Aorta (tissue), 5 donors: Measurements from ENCODE around the gene PUM1. TPM values are rescaled to one million over a fixed set of nuclear protein-coding genes. Genes with fewer than 3 reads are reported as not detected.

Experiments used
- ATAC-seq: fragments of 200-7000 bp; cut with Tn5 transposase; one replicate; pipeline ENCODE4 v1.9.1; 2022; ENCODE audit warnings: moderate library complexity; ENCODE audit not compliant: low FRiP score
- DNase-seq, 2 donors: peaks; one replicate each; pipeline ENCODE4 v3.0.0-alpha.2; 2020
- H3K27ac ChIP-seq, 2 donors: one replicate each; pipeline ENCODE4 v1.5.1; 2013; ENCODE audit warnings: low read length in 2 of 2, mild to moderate bottlenecking in 2 of 2, moderate library complexity in 2 of 2, control low read depth in 1 of 2, inconsistent platforms in 1 of 2, low read depth in 1 of 2
- H3K27me3 ChIP-seq, 2 donors: one replicate each; pipeline ENCODE4 v1.6.1; 2013; ENCODE audit warnings: control low read depth in 1 of 2, low read length in 1 of 2, mild to moderate bottlenecking in 1 of 2, moderate library complexity in 1 of 2; ENCODE audit not compliant: insufficient read depth in 2 of 2, control insufficient read depth in 1 of 2
- H3K36me3 ChIP-seq, 2 donors: one replicate each; pipeline ENCODE4 v1.6.1; 2013; ENCODE audit warnings: control low read depth in 1 of 2, low read length in 1 of 2, mild to moderate bottlenecking in 1 of 2; ENCODE audit not compliant: insufficient read depth in 2 of 2, control insufficient read depth in 1 of 2
- H3K4me1 ChIP-seq, 2 donors: one replicate each; pipeline ENCODE4 v1.6.1; 2013; ENCODE audit warnings: low read length in 2 of 2, control low read depth in 1 of 2, mild to moderate bottlenecking in 1 of 2, moderate library complexity in 1 of 2; ENCODE audit not compliant: insufficient read depth in 2 of 2, control insufficient read depth in 1 of 2
- H3K4me3 ChIP-seq, 2 donors: one replicate each; pipeline ENCODE4 v1.5.1; 2013; ENCODE audit warnings: low read length in 2 of 2, control low read depth in 1 of 2, mild to moderate bottlenecking in 1 of 2
- H3K9me3 ChIP-seq: one replicate; pipeline ENCODE4 v1.6.1; 2013; ENCODE audit warnings: mild to moderate bottlenecking, low read length; ENCODE audit not compliant: control insufficient read depth
- WGBS, 2 donors: extraction: QIAGEN DNeasy Blood & Tissue Kit; methylation state at CpG; one replicate each; pipeline ENCODE4 v1.1.7; 2013; 5-methylcytosine and 5-hydroxymethylcytosine counted together
- intact Hi-C, 2 donors: fragments of 100-400 bp; cut with DNase I; formaldehyde crosslinking; loops; one replicate each; pipeline versions ENCODE4 v1.14.2 to v1.15.0; 2022
- polyA plus RNA-seq, 2 donors: library from polyadenylated mRNA; stranded (reverse); fragments of 200-250 nt; gene quantifications; one replicate each; pipeline ENCODE4 v1.2.3, GENCODE V29; 2013
- total RNA-seq, 2 donors: library from RNA; stranded (reverse); fragmentation: NEBNext Ultra II Directional; extraction: Animal tissue kit (Norgen Biotek cat#: 25700); gene quantifications; one replicate each; pipeline ENCODE4 v1.2.1, GENCODE V29; 2021
- donor health status: healthy with polysubstance abuse.
- donor health status: Bipolar disorder and iron deficiency.
- donor health status: DM: no; HTN: no; CAD: no.
- donor health status: DM: no; HTN: no; CAD: no.
- donor health status: DM: yes; HTN: yes; CAD: no.

PUM1 gene
- total and polyA plus RNA-seq, 4 donors, result 13.1 to 120 (median 63.2) TPM

DNA sequence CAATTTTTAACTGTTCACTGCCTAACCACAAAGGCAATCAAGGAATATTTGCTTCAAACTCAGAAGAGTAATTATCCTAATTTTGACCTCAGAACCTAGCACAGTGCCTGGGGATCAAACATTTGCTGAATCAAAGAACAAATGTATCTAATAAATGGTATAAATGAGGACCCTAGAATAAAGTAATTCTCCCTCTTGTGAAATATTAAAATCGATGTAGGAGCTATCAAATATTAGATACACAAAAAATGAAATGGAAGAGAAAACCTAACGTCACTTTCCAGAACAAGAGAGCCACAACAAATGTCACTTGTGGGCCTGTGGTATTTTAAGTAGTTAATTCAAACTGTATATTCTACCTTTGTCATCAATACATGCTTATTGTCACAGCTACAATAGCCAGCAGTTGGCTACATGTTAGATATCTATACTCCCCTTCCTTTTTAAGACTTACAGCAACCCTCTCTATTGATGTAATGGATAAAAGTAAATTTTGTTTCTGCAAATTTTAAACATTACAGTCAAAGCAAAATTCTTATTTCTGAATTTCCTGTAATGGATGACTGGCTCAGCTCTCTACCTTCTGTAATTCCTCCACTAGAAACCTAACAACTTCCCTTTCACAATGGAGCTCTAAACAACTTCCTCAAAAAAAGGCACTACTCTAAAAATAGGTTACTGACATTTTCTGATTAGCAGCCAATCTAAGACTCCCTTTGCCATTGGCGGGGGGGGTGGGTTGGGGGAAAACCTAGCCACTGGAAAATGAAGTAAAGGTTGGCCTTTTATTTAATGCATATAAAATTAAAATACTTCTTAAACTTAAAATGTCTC lies 37.6 kb downstream of the PUM1 start:
- H3K4me1 ChIP-seq, result peaks cover 2 to 3% of the 10 kb centered on the region in 2 donors
- H3K9me3 ChIP-seq, result no peaks in the 10 kb centered on the region
- 59 to 60% methylated on average over 3 of the region's 3 CpGs for WGBS, 2 donors
- H3K4me3 ChIP-seq, result no peak overlapping the region
- DNase-seq (no peak), ATAC-seq (no peak)
- H3K36me3 ChIP-seq, result peaks cover 0 to 1% of the 10 kb centered on the region in 2 donors
- H3K27me3 ChIP-seq, result no peaks in the 10 kb centered on the region
- intact Hi-C loops, result no loop called here
- no peak overlapping the region for H3K27ac ChIP-seq

- Histone ChIP-seq H3K27ac (no peak overlapping the region), H3K36me3 (peaks cover 0 to 1% of the 10 kb centered on the region in 2 donors), H3K4me1 (peaks cover 2 to 4% of the 10 kb centered on the region in 2 donors), H3K4me3 (no peak overlapping the region), H3K27me3 (no peaks in the 10 kb centered on the region), H3K9me3 (no peaks in the 10 kb centered on the region)
- ATAC-seq, result no peak
- intact Hi-C loops, result no loop called here
- WGBS, 2 donors, result 21 to 24% methylated on average over 2 of the region's 2 CpGs
- DNase-seq, result no peak
Observed at GRCh38 chr1:31022259-31022658, 43.3 kb downstream of the PUM1 start.

DNA sequence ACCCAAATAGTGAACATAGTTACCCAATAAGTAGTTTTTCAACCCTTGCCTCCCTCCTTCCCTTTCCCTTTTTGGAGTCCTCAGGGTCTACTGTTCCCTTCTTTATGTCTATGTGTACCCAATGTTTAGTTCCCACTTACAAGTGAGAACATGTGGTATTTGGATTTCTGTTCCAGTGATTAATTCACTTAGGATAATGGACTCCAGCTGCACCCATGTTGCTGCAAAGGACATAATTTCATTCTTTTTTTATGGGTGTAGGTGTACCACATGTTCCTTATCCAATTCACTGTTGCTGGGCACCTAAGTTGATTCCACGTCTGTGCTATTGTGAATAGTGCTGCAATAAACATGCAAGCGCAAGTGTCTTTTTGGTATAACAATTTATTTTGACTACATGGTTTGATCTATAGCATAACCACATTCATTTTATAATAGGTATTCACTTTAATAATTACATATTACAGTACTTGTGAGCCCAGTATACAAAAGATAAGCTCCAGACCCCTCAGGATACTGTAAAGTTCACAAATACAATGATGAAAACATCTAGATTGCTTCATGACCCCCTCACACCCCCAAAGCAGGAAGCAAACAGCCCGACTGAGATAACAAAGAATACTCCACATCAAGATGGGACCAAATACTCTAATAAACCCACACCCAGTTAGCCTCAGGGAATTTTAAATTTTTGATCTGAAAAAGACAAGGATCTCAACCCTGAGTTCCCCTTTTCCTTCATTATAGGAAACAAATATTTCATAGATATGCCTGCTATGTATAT lies 45.3 kb downstream of the PUM1 start:
- WGBS, 2 donors, result 57 to 63% methylated on average over 3 of the region's 3 CpGs
- intact Hi-C loops, result no loop called here
- H3K4me1 ChIP-seq, result peaks cover 2 to 9% of the 10 kb centered on the region in 2 donors

DNA sequence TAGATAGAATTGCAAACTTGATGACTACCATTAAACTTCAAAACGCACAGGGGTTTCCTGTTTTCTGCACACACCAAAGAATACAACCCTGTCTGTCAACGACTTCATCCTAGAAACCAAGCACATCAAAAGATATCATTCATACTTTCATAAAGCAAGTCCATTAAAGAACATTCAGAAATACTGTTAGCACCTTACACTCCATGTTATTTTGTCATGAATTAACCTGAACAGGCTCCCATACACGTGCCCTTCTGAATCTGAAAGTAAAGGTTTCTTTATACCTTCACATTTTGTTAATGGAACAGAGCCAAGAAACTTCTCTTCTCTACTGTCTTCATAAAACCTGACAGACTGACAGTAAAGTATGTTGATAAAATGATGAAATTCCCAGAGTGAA lies 46.1 kb downstream of the PUM1 start:
- intact Hi-C loops, result no loop called here
- ATAC-seq (no peak), DNase-seq (no peak)
- Histone ChIP-seq H3K27me3 (no peaks in the 10 kb centered on the region), H3K4me3 (no peak overlapping the region), H3K9me3 (no peaks in the 10 kb centered on the region), H3K4me1 (peaks cover 2 to 9% of the 10 kb centered on the region in 2 donors), H3K36me3 (peaks cover 0 to 1% of the 10 kb centered on the region in 2 donors), H3K27ac (no peak overlapping the region)
- 72 to 76% methylated on average over 3 of the region's 3 CpGs for WGBS, 2 donors

More for the DNA sequence above, 45.3 kb downstream of the PUM1 start:
- ATAC-seq (no peak), DNase-seq (no peak)
- Histone ChIP-seq H3K36me3 (peaks cover 0 to 1% of the 10 kb centered on the region in 2 donors), H3K27me3 (no peaks in the 10 kb centered on the region), H3K27ac (no peak overlapping the region), H3K4me3 (no peak overlapping the region), H3K9me3 (no peaks in the 10 kb centered on the region)

- H3K9me3 ChIP-seq, result no peaks in the 10 kb centered on the region
- no peaks in the 10 kb centered on the region for H3K36me3 ChIP-seq
- intact Hi-C loops, result no loop called here
- H3K27me3 ChIP-seq, result no peaks in the 10 kb centered on the region
- 30 to 34% methylated on average over 3 of the region's 3 CpGs for WGBS, 2 donors
- no peak for DNase-seq
- H3K4me1 ChIP-seq, result peaks cover 2 to 9% of the 10 kb centered on the region in 2 donors
- no peak overlapping the region for H3K27ac ChIP-seq
- no peak for ATAC-seq
- H3K4me3 ChIP-seq, result no peak overlapping the region
Observed at GRCh38 chr1:31016868-31017267, 48.6 kb downstream of the PUM1 start.

DNA sequence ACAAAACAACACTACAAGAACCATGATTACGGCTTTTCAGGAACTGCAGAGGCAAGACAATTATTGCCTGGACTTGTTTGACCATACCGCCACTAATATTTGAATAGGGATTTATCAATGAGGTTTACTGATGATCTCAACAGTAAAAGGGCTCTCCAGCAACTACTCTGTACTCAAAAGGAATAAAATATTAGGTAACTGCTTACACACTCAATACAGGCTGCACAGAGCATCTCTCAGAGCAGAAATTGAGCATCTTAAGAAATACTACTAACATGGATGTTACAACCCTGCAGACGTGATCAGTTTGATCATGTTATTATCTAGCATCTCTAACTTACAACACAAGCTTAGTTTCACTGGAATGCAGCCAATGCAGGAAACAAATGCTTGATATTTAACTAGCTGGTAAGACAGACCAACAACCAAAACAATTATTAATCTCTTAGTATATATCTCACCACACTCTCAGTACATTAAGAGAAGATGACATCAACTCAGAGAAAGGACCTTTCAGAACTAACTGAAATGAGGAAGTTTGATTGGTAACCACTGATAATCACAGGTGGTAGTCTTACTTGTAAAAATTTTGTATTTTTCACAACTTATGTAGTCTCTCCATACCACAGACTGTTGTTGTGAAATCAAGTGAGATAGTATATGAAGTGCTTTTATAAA lies 52.2 kb downstream of the PUM1 start:
- Histone ChIP-seq H3K4me1 (peaks cover 4 to 7% of the 10 kb centered on the region in 2 donors), H3K27me3 (no peaks in the 10 kb centered on the region), H3K36me3 (no peaks in the 10 kb centered on the region), H3K4me3 (no peak overlapping the region), H3K27ac (no peak overlapping the region), H3K9me3 (no peaks in the 10 kb centered on the region)
- WGBS, 2 donors, result 77 to 80% methylated on average over 3 of the region's 3 CpGs
- ATAC-seq, result no peak
- intact Hi-C loops, result no loop called here
- DNase-seq, result no peak

DNA sequence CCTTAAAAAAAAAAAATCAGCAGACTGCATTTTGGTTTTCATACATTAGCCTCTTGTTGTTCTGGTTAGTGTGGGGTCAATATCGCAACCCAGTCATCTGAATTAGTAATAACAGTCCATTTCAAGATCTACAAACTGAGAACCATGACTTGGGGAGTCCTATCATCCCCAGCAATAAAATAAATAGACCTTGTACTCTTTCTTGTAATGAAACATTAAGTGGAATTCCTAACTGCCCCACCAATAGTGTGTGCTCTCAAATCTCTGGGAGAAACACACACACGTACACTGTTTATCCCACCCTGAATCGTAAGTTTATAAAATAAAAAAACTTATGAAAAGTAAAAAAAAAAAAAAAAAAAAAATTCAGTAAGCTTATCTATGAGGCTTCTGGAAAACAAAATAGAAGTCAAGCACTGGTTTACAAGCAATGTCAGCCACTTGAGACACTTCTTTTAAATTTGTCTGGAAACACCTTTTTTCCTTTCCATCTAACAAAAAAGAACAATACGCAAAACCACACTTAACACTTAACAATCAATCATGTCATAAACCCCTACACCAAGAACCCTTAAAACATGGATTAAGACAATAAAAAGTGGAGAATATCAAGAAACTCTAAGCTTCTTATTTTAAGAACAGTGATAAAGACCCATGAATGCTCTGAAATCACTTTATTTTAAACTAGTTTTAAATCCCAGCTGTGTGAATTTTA lies 53.1 kb downstream of the PUM1 start:
- no peaks in the 10 kb centered on the region for H3K9me3 ChIP-seq
- intact Hi-C loops, result no loop called here
- 82 to 89% methylated on average over 4 of the region's 4 CpGs for WGBS, 2 donors
- ATAC-seq, result no peak
- no peak overlapping the region for H3K27ac ChIP-seq
- H3K27me3 ChIP-seq, result no peaks in the 10 kb centered on the region
- no peaks in the 10 kb centered on the region for H3K36me3 ChIP-seq
- DNase-seq, result no peak
- no peak overlapping the region for H3K4me3 ChIP-seq
- H3K4me1 ChIP-seq, result peaks cover 4 to 6% of the 10 kb centered on the region in 2 donors

DNA sequence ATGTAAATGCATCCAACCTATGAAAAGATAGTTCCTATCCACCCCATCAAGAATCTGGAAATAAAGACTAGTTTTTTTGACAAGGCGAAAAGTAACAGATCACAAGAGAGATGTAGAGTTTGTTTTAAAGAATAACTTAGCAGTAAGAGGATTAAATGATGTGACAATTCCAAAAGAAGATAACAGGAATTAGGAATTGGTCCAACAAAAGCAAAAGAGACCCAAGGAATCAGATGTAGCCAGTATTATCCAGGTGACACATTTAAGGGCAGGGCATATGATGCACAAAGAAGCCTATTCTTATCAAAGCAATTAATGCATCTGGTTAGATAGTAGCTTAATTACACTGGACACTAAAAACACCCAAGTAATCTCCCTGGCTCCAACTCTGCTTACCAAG lies 53.8 kb downstream of the PUM1 start:
- intact Hi-C loops, result no loop called here
- Histone ChIP-seq H3K4me3 (no peak overlapping the region), H3K4me1 (peaks cover 0 to 4% of the 10 kb centered on the region in 2 donors), H3K9me3 (no peaks in the 10 kb centered on the region), H3K36me3 (no peaks in the 10 kb centered on the region), H3K27me3 (no peaks in the 10 kb centered on the region), H3K27ac (no peak overlapping the region)
- DNase-seq (no peak), ATAC-seq (no peak)
- WGBS, 2 donors, result 95 to 96% methylated on average over 1 of the region's 1 CpG
